ENCODE results near the gene CAMSAP1.

Gene CAMSAP1

GRCh38 chr9:135791431-135792267 lies 115.7 kb downstream of the CAMSAP1 start:
- no peak for DNase-seq (ENCODE audit: low spot score)

- DNase-seq (ENCODE audit: low spot score), result no peak
These were observed 116.5 kb downstream of the CAMSAP1 start for GRCh38 chr9:135790850-135791249.

- no peak for DNase-seq (ENCODE audit: low spot score)
These were observed 117.0 kb downstream of the CAMSAP1 start for GRCh38 chr9:135790356-135790755.

- no peak for DNase-seq (ENCODE audit: low spot score)
These were observed 117.5 kb downstream of the CAMSAP1 start for GRCh38 chr9:135789838-135790291.

- no peak for DNase-seq (ENCODE audit: low spot score)
These were observed 118.6 kb downstream of the CAMSAP1 start for GRCh38 chr9:135788576-135789300.

- DNase-seq (ENCODE audit: low spot score), result no peak
These were observed 119.4 kb downstream of the CAMSAP1 start for GRCh38 chr9:135787776-135788575.

GRCh38 chr9:135787317-135787716 lies 120.0 kb downstream of the CAMSAP1 start:
- DNase-seq (ENCODE audit: low spot score), result no peak

GRCh38 chr9:135786146-135786690 lies 121.1 kb downstream of the CAMSAP1 start:
- no peak for DNase-seq (ENCODE audit: low spot score)

- no peak for DNase-seq (ENCODE audit: low spot score)
These were observed 122.3 kb downstream of the CAMSAP1 start for GRCh38 chr9:135785013-135785575.

GRCh38 chr9:135783540-135784245 lies 123.7 kb downstream of the CAMSAP1 start:
- no peak for DNase-seq (ENCODE audit: low spot score)

- no peak for DNase-seq (ENCODE audit: low spot score)
These were observed 124.4 kb downstream of the CAMSAP1 start for GRCh38 chr9:135782946-135783345.

GRCh38 chr9:135780626-135781025 lies 126.7 kb downstream of the CAMSAP1 start:
- no peak for DNase-seq (ENCODE audit: low spot score)

GRCh38 chr9:135780086-135780485 lies 127.3 kb downstream of the CAMSAP1 start:
- no peak for DNase-seq (ENCODE audit: low spot score)

- no peak for DNase-seq (ENCODE audit: low spot score)
These were observed 127.8 kb downstream of the CAMSAP1 start for GRCh38 chr9:135779571-135779970.

GRCh38 chr9:135778421-135778820 lies 128.9 kb downstream of the CAMSAP1 start:
- DNase-seq (ENCODE audit: low spot score), result no peak

GRCh38 chr9:135777623-135778177 lies 129.6 kb downstream of the CAMSAP1 start:
- no peak for DNase-seq (ENCODE audit: low spot score)

GRCh38 chr9:135776893-135777622 lies 130.3 kb downstream of the CAMSAP1 start:
- no peak for DNase-seq (ENCODE audit: low spot score)

- DNase-seq (ENCODE audit: low spot score), result no peak
These were observed 131.4 kb downstream of the CAMSAP1 start for GRCh38 chr9:135775911-135776310.

GRCh38 chr9:135774794-135775525 lies 132.4 kb downstream of the CAMSAP1 start:
- DNase-seq (ENCODE audit: low spot score), result no peak

Measured in Ammon's horn (tissue), 1 donor.